NCI-H1694 (cell line): ENCODE data around the gene DCST1.

Source experiments
- DNase-seq: peaks from one replicate; lab custom pipeline; 2025; lab: John Stamatoyannopoulos, UW

Gene DCST1

GRCh38 chr1:155035936-155036335, 2.3 kb downstream of the DCST1 start:
- no peak for DNase-seq

DNA sequence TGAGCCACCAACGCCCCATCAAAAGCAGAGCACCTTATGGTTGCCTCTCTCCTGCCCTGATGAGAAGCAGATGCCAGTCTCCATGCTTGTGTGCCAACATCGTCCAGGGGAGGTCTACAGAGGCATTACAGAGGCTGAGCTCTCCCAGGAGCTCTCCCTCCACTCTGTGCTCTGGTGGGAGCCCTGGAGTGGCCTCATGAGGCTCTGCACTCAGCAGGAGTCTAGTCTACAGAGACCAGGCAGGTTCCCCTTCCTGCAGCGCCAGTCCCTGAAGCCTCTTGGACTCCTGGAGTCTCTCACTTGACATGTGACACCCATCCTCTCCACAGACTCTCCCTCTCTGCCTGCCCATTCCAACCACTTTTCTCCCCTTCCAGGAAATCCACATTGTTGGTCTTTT, 3.4 kb downstream of the DCST1 start:
- DNase-seq, result no peak

- no peak for DNase-seq
Observed at GRCh38 chr1:155037851-155038441, 4.3 kb downstream of the DCST1 start.

DNA sequence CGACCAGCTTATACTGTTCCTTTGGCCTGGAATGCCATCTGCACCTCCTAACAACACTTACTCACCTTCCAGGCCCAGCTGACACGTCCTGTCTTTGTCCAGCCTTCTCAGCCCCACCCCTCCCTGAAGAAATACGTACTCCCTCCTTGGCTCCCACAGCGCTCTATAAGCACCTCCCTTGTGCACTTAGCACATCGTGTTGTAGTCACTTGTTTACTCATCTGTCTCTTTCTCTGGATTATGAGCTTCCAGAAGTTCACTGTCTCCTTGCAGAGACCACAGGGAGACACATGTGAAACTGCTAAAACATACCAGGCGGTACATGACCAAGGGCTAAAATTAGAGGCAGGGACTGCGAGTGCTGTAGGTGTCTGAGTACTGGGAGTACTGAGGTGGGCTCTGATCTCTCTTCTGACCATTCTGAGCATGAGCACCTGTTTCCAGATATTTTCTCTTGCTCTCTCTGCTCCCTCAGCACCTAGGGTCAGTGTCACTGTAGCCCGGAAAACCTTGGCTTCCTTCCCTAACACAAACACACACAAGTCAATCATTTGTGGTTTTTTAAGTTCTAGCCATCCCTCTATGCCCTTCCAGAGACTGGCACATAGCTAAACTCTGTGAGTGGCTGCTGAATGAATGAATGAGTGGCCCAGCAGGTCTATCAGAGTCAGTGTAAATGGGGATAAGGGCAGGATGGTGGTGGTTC, 5.1 kb downstream of the DCST1 start:
- DNase-seq, result no peak

DNA sequence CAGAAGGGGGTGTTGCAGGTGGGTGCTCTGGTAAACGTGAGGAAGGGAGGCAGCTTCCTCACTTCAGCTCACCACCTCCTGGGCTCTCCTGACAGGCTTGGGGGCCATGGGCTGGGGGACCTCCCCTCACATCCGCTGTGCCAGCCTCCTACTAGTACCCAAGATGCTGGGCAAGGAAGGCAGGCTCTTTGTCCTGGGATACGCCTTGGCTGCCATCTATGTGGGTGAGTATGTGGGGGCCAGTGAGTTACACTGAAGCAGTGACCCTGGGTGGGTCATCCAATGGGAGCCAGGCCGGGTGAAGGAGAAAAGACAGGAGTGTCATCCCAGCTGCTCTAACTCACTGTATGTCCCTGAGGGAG, 5.7 kb downstream of the DCST1 start:
- DNase-seq, result no peak

GRCh38 chr1:155040358-155041093, 6.9 kb downstream of the DCST1 start:
- no peak for DNase-seq

GRCh38 chr1:155042789-155043188, 9.2 kb downstream of the DCST1 start:
- DNase-seq, result no peak

DNA sequence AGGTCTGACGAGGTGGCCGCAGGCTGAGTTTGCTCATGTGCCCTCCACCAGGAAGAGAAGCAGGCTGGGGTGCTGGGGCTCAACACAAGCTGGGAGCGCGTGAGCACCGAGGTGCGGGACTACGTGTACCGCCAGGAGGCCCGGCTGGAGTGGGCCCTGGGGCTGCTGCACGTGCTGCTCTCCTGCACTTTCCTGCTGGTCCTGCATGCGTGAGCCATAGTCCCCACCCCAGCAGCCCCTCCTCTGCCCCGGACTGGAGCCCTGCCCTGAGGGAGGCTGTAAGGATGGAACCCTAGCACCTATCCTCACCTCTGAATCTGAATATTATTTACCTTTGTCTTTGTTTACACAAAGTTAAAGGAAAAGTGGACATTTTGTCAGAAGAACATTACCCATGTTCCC, 9.7 kb downstream of the DCST1 start:
- DNase-seq, result no peak

DNA sequence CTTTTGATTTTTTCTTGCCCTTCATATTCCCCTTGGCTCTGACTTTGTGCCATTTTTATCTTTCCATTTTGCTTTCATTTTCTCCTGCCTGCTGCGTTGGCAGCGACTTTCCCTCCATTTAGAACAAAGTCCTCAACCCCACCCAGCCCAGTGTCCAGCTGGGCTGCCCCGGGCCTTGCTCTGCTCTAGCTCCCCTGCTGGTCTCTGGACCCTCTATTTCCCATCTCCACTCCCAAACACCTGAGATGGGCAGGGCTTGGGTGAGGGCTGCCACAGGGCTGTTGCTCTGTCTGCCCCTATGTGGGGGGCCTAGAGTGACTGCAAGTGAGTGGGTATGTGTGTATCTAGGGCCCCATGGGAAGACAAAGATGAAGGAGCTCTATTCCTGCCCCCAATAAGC, 10.2 kb downstream of the DCST1 start:
- DNase-seq, result no peak

GRCh38 chr1:155044365-155044764, 10.7 kb downstream of the DCST1 start:
- DNase-seq, result no peak

DNA sequence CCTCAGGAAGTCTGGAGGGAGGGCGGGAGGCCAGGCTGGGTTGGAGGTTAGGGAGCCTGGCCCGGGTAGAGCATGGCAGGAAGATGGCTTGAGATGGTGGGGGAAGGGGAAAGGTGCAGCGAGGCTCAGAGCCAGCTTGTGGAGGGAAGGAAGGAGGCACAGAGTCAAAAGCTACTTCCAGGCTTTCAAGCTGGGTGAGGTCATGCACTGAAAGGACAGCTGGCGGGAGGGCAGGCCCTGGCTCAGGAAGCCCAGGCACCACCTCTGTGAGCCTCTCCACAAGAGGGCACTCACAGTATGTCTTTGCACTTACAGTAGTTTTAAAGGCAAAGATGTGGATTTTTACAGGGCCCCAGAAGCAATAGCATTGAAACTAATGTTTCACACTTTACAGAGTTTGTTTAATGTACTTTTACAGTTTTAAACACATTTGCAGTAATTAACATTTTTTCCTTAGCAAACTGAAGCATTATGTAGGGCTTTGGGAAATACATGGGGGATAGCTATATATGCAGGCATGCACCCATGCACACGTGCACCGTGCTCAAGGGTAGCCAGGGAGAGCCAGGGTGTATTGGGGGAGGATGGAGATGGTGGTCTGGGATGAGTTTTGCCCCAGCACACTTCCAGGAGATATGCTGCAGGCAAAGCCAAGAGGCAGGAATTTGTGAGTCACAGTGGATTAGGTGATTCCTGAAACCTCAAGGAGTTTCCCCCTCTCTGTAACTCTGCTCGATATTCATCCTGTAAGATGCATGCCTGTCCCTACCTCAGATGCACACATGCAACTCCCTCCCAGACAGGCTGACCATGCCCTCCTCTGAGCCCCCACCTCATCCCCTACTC, 11.4 kb downstream of the DCST1 start:
- DNase-seq, result peak; percentile 85

DNA sequence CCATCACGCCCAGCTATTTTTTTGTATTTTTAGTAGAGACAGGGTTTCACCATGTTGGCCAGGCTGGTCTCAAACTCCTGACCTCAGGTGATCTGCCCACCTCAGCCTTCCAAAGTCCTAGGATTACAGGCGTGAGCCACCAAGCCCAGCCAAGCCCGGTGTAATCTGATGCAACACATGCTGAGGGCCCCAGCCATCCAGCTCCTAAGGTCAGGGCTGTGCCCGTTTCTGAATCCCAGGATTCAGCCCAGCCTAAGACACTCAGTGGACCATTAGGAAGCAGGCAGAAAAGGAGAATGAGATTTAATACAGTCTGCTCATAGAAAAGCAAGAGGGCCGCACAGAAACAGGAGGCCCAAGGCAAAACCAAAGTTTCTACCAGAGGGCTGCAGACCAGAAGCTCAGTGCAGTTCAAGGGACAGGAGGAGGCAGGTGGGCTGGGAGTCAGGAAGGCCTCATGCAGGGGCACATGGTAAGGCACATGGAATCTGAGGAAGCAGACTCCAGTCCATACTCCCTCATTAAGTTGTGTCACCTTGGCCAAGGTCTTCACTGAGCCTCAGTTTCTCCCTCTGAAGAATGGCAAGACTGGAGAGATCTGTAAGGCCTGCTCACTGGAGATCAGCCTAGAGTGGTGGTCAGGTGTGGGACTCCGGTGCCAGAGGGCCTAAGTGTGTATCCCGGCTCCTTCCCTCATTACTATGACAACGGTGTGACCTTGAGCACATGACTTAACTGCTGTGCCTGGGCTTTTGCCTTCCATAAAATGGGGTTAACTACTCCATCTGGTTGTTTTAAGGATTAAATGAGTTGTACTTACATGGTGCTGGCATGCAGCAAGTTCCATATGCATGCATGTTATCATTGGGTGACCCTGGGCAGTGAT, 15.1 kb downstream of the DCST1 start:
- no peak for DNase-seq

- no peak for DNase-seq
Observed at GRCh38 chr1:155049651-155050559, 16.3 kb downstream of the DCST1 start.

DNA sequence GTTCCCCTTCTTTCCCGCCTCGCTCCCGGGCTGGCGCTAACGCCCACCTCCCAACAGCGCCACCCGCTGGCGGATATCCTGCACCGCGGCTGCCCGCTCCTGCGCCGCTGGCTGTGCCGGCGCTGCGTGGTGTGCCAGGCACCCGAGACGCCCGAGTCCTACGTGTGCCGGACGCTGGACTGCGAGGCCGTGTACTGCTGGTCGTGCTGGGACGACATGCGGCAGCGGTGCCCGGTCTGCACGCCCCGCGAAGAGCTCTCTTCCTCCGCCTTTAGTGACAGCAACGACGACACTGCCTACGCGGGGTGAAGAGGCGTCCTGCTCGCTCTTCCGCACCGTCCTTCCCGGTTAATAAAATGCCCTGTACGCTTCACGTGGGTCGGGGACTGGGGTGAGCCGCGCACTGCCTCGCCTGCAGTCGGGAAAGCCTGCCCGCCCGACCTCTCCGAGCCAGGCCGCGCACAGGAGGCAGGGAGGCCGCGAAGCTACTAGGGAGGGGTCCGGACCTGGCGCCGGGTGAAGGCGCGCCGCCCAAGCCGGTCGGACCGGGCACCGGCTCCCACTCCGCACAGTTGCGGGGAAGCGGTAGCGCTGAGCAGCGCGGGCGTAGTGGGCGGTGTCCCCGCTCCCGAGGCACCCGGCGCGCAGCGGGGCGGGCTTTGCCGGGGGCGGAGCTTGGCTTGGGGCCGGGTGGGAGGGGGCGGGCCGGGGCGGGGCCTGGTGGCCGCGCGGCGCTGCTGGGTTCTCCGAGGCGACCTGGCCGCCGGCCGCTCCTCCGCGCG, 17.1 kb downstream of the DCST1 start, which contains the start of gene ADAM15:
Gene ADAM15, plus strand, starts transcription at position 757 of the 782 bp plus-strand sequence. CDS start 71 bp downstream, outside the sequence.
- DNase-seq, result peak; percentile 83

- no peak for DNase-seq
Observed at GRCh38 chr1:155051342-155051776, 17.7 kb downstream of the DCST1 start.

- peak; percentile 49 for DNase-seq
Observed at GRCh38 chr1:155051777-155052398, 18.3 kb downstream of the DCST1 start.

- no peak for DNase-seq
Observed at GRCh38 chr1:155052439-155053395, 19.1 kb downstream of the DCST1 start.
